Measurements from ENCODE around the gene DEGS2. TPM values are rescaled to one million over a fixed set of nuclear protein-coding genes. Genes with fewer than 3 reads are reported as not detected.
A peak's percentile ranks its signal among the peaks of the same experiment; 100 is the strongest.
"Not testable (repeated sequence)": the region's sequence is repeated elsewhere in the genome, so short reads cannot be mapped to it uniquely, and the experiment has no call there.

DEGS2 gene
- total RNA-seq (ENCODE audit: unreplicated experiment), result 0.34 TPM
- long read RNA-seq, result 0 reads

GRCh38 chr14:100159094-100159864 is at the start of gene DEGS2:
Gene DEGS2, minus strand, starts transcription at chr14:100159645. Its CDS starts 58 bp downstream, at chr14:100159587.
- DNase-seq, result no peak
- H3K36me3 Mint-ChIP-seq (ENCODE audit: unreplicated experiment), result peaks cover 6% of the 10 kb centered on the region
- H3K9me3 Mint-ChIP-seq (ENCODE audit: unreplicated experiment), result peaks cover 5% of the 10 kb centered on the region
- no peak for TF ChIP-seq CTCF (IDR thresholded peaks at IDR 0.05; ENCODE audit: partially characterized antibody, unreplicated experiment)
- no peaks in the 10 kb centered on the region for H3K4me1 Mint-ChIP-seq (ENCODE audit: low read depth, unreplicated experiment)
- peak within 1 kb of the TSS; percentile 77 for H3K4me3 Mint-ChIP-seq (ENCODE audit: unreplicated experiment)
- H3K27ac Mint-ChIP-seq (ENCODE audit: unreplicated experiment), result no peak within 1 kb of the TSS
- H3K27me3 Mint-ChIP-seq (ENCODE audit: unreplicated experiment), result peaks cover 21% of the 10 kb centered on the region

- not testable (repeated sequence) for H3K4me1 Mint-ChIP-seq (ENCODE audit: low read depth, unreplicated experiment); H3K27ac Mint-ChIP-seq (ENCODE audit: unreplicated experiment); H3K27me3 Mint-ChIP-seq (ENCODE audit: unreplicated experiment); H3K4me3 Mint-ChIP-seq (ENCODE audit: unreplicated experiment); H3K9me3 Mint-ChIP-seq (ENCODE audit: unreplicated experiment); H3K36me3 Mint-ChIP-seq (ENCODE audit: unreplicated experiment); DNase-seq
Observed at GRCh38 chr14:100208136-100208535, 48.7 kb upstream of the DEGS2 start.

GRCh38 chr14:100207588-100207987 is 48.1 kb upstream of the DEGS2 start:
- not testable (repeated sequence) for H3K27ac Mint-ChIP-seq (ENCODE audit: unreplicated experiment); H3K4me3 Mint-ChIP-seq (ENCODE audit: unreplicated experiment); DNase-seq; H3K27me3 Mint-ChIP-seq (ENCODE audit: unreplicated experiment); H3K9me3 Mint-ChIP-seq (ENCODE audit: unreplicated experiment); H3K36me3 Mint-ChIP-seq (ENCODE audit: unreplicated experiment); H3K4me1 Mint-ChIP-seq (ENCODE audit: low read depth, unreplicated experiment)

GRCh38 chr14:100204835-100205167 is 45.4 kb upstream of the DEGS2 start:
- H3K9me3 Mint-ChIP-seq (ENCODE audit: unreplicated experiment); H3K36me3 Mint-ChIP-seq (ENCODE audit: unreplicated experiment); H3K4me1 Mint-ChIP-seq (ENCODE audit: low read depth, unreplicated experiment); H3K27me3 Mint-ChIP-seq (ENCODE audit: unreplicated experiment); H3K4me3 Mint-ChIP-seq (ENCODE audit: unreplicated experiment); H3K27ac Mint-ChIP-seq (ENCODE audit: unreplicated experiment); DNase-seq: not testable (repeated sequence)

GRCh38 chr14:100203962-100204834 is 44.8 kb upstream of the DEGS2 start:
- no peak overlapping the region for H3K4me3 Mint-ChIP-seq (ENCODE audit: unreplicated experiment)
- no peak for DNase-seq
- H3K4me1 Mint-ChIP-seq (ENCODE audit: low read depth, unreplicated experiment), result no peaks in the 10 kb centered on the region

GRCh38 chr14:100203146-100203545 is 43.7 kb upstream of the DEGS2 start:
- Mint-ChIP-seq H3K27ac (ENCODE audit: unreplicated experiment) (no peak overlapping the region), H3K4me1 (ENCODE audit: low read depth, unreplicated experiment) (no peaks in the 10 kb centered on the region), H3K4me3 (ENCODE audit: unreplicated experiment) (no peak overlapping the region), H3K27me3 (ENCODE audit: unreplicated experiment) (peaks cover 2% of the 10 kb centered on the region), H3K9me3 (ENCODE audit: unreplicated experiment) (no peaks in the 10 kb centered on the region), H3K36me3 (ENCODE audit: unreplicated experiment) (peaks cover 3% of the 10 kb centered on the region)
- TF ChIP-seq CTCF (IDR thresholded peaks at IDR 0.05; ENCODE audit: partially characterized antibody, unreplicated experiment), result no peak
- no peak for DNase-seq

More at GRCh38 chr14:100203962-100204834, 44.8 kb upstream of the DEGS2 start:
- peaks cover 3% of the 10 kb centered on the region for H3K36me3 Mint-ChIP-seq (ENCODE audit: unreplicated experiment)
- TF ChIP-seq CTCF (IDR thresholded peaks at IDR 0.05; ENCODE audit: partially characterized antibody, unreplicated experiment), result no peak
- H3K27ac Mint-ChIP-seq (ENCODE audit: unreplicated experiment), result no peak overlapping the region
- H3K27me3 Mint-ChIP-seq (ENCODE audit: unreplicated experiment), result peaks cover 2% of the 10 kb centered on the region
- H3K9me3 Mint-ChIP-seq (ENCODE audit: unreplicated experiment), result no peaks in the 10 kb centered on the region
